HEK293 (cell line): ENCODE data around the gene TRAF3.

Experiments used
- SP3 ChIP-seq: fragments of 450-650 bp; formaldehyde crosslinking; IDR thresholded peaks from 2 replicates; pipeline ENCODE4 v1.5.1; 2016; ENCODE audit warnings: missing biosample characterization, missing genetic modification characterization
- TCF7L2 ChIP-seq: IDR thresholded peaks from 2 replicates; pipeline ENCODE4 v1.6.1; 2011; ENCODE audit warnings: low read depth, mild to moderate bottlenecking, inconsistent platforms, low read length, moderate library complexity, borderline replicate concordance
- ZBTB8A ChIP-seq: fragments of 450-650 bp; formaldehyde crosslinking; IDR thresholded peaks from 2 replicates; pipeline ENCODE4 v1.5.1; 2016; ENCODE audit warnings: missing biosample characterization, missing genetic modification characterization
- ZFP37 ChIP-seq: fragments of 450-650 bp; formaldehyde crosslinking; IDR thresholded peaks from 2 replicates; pipeline ENCODE4 v1.5.1; 2016; ENCODE audit warnings: missing biosample characterization, missing genetic modification characterization
- ZNF121 ChIP-seq: fragments of 450-650 bp; formaldehyde crosslinking; IDR thresholded peaks from 2 replicates; pipeline ENCODE4 v1.5.1; 2016; ENCODE audit warnings: missing biosample characterization, missing genetic modification characterization
- ZNF747 ChIP-seq: fragments of 450-650 bp; formaldehyde crosslinking; IDR thresholded peaks from 2 replicates; pipeline ENCODE4 v1.5.1; 2016; ENCODE audit warnings: missing biosample characterization, missing genetic modification characterization
- TF ChIP-seq, protein P1 (sequence below): fragments of 450-650 bp; formaldehyde crosslinking; IDR thresholded peaks from 2 replicates; pipeline ENCODE4 v1.5.1; 2016; ENCODE audit warnings: missing biosample characterization, missing genetic modification characterization

- TF ChIP-seq, protein P1, sequence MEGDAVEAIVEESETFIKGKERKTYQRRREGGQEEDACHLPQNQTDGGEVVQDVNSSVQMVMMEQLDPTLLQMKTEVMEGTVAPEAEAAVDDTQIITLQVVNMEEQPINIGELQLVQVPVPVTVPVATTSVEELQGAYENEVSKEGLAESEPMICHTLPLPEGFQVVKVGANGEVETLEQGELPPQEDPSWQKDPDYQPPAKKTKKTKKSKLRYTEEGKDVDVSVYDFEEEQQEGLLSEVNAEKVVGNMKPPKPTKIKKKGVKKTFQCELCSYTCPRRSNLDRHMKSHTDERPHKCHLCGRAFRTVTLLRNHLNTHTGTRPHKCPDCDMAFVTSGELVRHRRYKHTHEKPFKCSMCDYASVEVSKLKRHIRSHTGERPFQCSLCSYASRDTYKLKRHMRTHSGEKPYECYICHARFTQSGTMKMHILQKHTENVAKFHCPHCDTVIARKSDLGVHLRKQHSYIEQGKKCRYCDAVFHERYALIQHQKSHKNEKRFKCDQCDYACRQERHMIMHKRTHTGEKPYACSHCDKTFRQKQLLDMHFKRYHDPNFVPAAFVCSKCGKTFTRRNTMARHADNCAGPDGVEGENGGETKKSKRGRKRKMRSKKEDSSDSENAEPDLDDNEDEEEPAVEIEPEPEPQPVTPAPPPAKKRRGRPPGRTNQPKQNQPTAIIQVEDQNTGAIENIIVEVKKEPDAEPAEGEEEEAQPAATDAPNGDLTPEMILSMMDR (tag by site-specific recombination): no peak
- TF ChIP-seq TCF7L2 (no peak), ZNF747 (tag by site-specific recombination) (no peak), ZFP37 (no peak), SP3 (tag by site-specific recombination) (no peak), ZNF121 (tag by site-specific recombination) (no peak), ZBTB8A (tag by site-specific recombination) (no peak)
These were observed 162.7 kb downstream of the TRAF3 start for GRCh38 chr14:102939820-102940561.
